Measurements from ENCODE around the gene SPOCK2. TPM values are rescaled to one million over a fixed set of nuclear protein-coding genes. Genes with fewer than 3 reads are reported as not detected.

Gene SPOCK2
- total RNA-seq, 1 experiment from 2014 or later = 1.1 TPM

- Histone ChIP-seq H3K9ac (ENCODE audit: low read length) (no peak overlapping the region), H3K4me1 (ENCODE audit: control insufficient read depth in 1 of 2, insufficient read depth in 2 of 2, low read length in 2 of 2) (peaks cover 15 to 17% of the 10 kb centered on the region in 2 experiments), H3K79me2 (ENCODE audit: insufficient read depth, low read length) (no peaks in the 10 kb centered on the region), H2AFZ (ENCODE audit: low read depth, low read length, poor library complexity, severe bottlenecking) (no peak overlapping the region), H3K4me3 (replicated peaks in 1 of 2; ENCODE audit: low read depth in 1 of 2, low read length in 2 of 2) (no peak overlapping the region), H3K9me2 (ENCODE audit: insufficient read depth) (no peaks in the 10 kb centered on the region), H4K20me1 (ENCODE audit: insufficient read depth) (no peaks in the 10 kb centered on the region), H3K4me2 (ENCODE audit: low read length) (no peak overlapping the region), H3K9me3 (ENCODE audit: control insufficient read depth in 1 of 2, insufficient read depth in 1 of 2, low read depth in 1 of 2, low read length in 2 of 2) (no peaks in the 10 kb centered on the region), H3K27me3 (ENCODE audit: insufficient read depth, low read length) (no peaks in the 10 kb centered on the region), H3K36me3 (ENCODE audit: control insufficient read depth in 1 of 2, insufficient read depth in 2 of 2, low read length in 2 of 2) (no peaks in the 10 kb centered on the region), H3K27ac (ENCODE audit: low read depth, low read length) (no peak overlapping the region)
- no peak for DNase-seq (ENCODE audit: low read depth, low spot score)
- intact Hi-C loops (cut with micrococcal nuclease) = no loop called here
- TF ChIP-seq POLR2A (IDR thresholded peaks at IDR 0.05; ENCODE audit: borderline replicate concordance, extremely low read depth, insufficient read depth, insufficient read length) (no peak), EZH2phosphoT487 (IDR thresholded peaks at IDR 0.05; ENCODE audit: borderline replicate concordance) (no peak), FOSL1 (IDR thresholded peaks at IDR 0.05; ENCODE audit: low read depth) (no peak), YY1 (IDR thresholded peaks at IDR 0.05; ENCODE audit: extremely low read depth, insufficient replicate concordance, low read depth, low read length) (no peak), JUND (IDR thresholded peaks at IDR 0.05) (no peak)
- TF ChIP-seq, protein P1, sequence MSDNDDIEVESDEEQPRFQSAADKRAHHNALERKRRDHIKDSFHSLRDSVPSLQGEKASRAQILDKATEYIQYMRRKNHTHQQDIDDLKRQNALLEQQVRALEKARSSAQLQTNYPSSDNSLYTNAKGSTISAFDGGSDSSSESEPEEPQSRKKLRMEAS (IDR thresholded peaks at IDR 0.05) = no peak
- TF ChIP-seq, protein P2, sequence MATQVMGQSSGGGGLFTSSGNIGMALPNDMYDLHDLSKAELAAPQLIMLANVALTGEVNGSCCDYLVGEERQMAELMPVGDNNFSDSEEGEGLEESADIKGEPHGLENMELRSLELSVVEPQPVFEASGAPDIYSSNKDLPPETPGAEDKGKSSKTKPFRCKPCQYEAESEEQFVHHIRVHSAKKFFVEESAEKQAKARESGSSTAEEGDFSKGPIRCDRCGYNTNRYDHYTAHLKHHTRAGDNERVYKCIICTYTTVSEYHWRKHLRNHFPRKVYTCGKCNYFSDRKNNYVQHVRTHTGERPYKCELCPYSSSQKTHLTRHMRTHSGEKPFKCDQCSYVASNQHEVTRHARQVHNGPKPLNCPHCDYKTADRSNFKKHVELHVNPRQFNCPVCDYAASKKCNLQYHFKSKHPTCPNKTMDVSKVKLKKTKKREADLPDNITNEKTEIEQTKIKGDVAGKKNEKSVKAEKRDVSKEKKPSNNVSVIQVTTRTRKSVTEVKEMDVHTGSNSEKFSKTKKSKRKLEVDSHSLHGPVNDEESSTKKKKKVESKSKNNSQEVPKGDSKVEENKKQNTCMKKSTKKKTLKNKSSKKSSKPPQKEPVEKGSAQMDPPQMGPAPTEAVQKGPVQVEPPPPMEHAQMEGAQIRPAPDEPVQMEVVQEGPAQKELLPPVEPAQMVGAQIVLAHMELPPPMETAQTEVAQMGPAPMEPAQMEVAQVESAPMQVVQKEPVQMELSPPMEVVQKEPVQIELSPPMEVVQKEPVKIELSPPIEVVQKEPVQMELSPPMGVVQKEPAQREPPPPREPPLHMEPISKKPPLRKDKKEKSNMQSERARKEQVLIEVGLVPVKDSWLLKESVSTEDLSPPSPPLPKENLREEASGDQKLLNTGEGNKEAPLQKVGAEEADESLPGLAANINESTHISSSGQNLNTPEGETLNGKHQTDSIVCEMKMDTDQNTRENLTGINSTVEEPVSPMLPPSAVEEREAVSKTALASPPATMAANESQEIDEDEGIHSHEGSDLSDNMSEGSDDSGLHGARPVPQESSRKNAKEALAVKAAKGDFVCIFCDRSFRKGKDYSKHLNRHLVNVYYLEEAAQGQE (IDR thresholded peaks at IDR 0.05; ENCODE audit: low read depth) = no peak
- RAD21 ChIA-PET (ENCODE audit: low non-redundant PET in 1 of 2, low total read pairs in 2 of 2, uncharacterized antibody in 2 of 2, unreplicated experiment in 2 of 2) = no interaction called here
- CTCF ChIA-PET = no interaction called here
- POLR2A ChIA-PET = no interaction called here
- ATAC-seq = no peak
- BruUV-seq (replicated peaks) = no TSS peak
Measured at GRCh38 chr10:72110673-72111401, 22.5 kb upstream of the SPOCK2 start.
